Sigmoid colon (tissue), 7 donors: ENCODE data around the gene CCNYL1. TPM values are rescaled to one million over a fixed set of nuclear protein-coding genes. Genes with fewer than 3 reads are reported as not detected.
"Not testable (repeated sequence)": the region's sequence is repeated elsewhere in the genome, so short reads cannot be mapped to it uniquely, and the experiment has no call there.

Experiments
- DNase-seq: peaks from one replicate; pipeline ENCODE4 v3.0.0-alpha.2; 2019
- H3K27ac ChIP-seq, 4 donors: fragments of 200-600 bp; sonication (generic); one replicate each; pipeline ENCODE4 v1.5.1; 2016 to 2019; ENCODE audit warnings: mild to moderate bottlenecking in 1 of 4
- H3K27me3 ChIP-seq, 3 donors: fragments of 200-600 bp; sonication (generic); one replicate each; pipeline ENCODE4 v1.5.1; 2019; ENCODE audit warnings: mild to moderate bottlenecking in 1 of 3
- H3K36me3 ChIP-seq, 4 donors: fragments of 200-600 bp; sonication (generic); one replicate each; pipeline ENCODE4 v1.5.1; 2016 to 2019
- H3K4me1 ChIP-seq, 4 donors: fragments of 200-600 bp; sonication (generic); one replicate each; pipeline ENCODE4 v1.5.1; 2017 to 2019
- H3K4me3 ChIP-seq, 4 donors: fragments of 200-600 bp; sonication (generic); one replicate each; pipeline ENCODE4 v1.5.1; 2017 to 2019; ENCODE audit warnings: mild to moderate bottlenecking in 2 of 4, moderate library complexity in 1 of 4
- H3K9me3 ChIP-seq, 4 donors: fragments of 200-600 bp in 3 of 4; sonication (generic) in 3 of 4; one replicate each; pipeline versions ENCODE4 v1.5.1 to v1.6.1; 2013 to 2019
- EP300 ChIP-seq, 4 donors: sonication (generic); formaldehyde crosslinking; IDR thresholded peaks; one replicate each; pipeline ENCODE4 v1.6.1; 2017; ENCODE audit warnings: antibody characterized with exemption in 4 of 4
- POLR2A ChIP-seq, 2 donors: fragments of 450-650 bp; IDR thresholded peaks; one replicate each; pipeline ENCODE4 v1.6.1; 2016; ENCODE audit warnings: antibody characterized with exemption in 2 of 2, mild to moderate bottlenecking in 2 of 2, moderate library complexity in 2 of 2
- POLR2AphosphoS5 ChIP-seq, 4 donors: sonication (generic); formaldehyde crosslinking; IDR thresholded peaks; one replicate each; pipeline ENCODE4 v1.6.1; 2017; ENCODE audit warnings: antibody characterized with exemption in 4 of 4
- WGBS, 2 donors: extraction: QIAGEN DNeasy Blood & Tissue Kit; methylation state at CpG; one replicate each; pipeline ENCODE4 v1.1.7; 2013; 5-methylcytosine and 5-hydroxymethylcytosine counted together
- intact Hi-C: fragments of 100-400 bp; cut with DNase I; formaldehyde crosslinking; loops from one replicate; pipeline ENCODE4 v1.15.1; 2023
- polyA plus RNA-seq, 3 donors: library from polyadenylated mRNA; stranded (reverse); fragments of 200-250 nt; gene quantifications; one replicate each; pipeline ENCODE4 v1.2.3, GENCODE V29; 2013
- total RNA-seq, 4 donors: library from RNA; depleted of rRNA; stranded (reverse); fragments of >200 nt; gene quantifications; one replicate each; pipeline ENCODE4 v1.1.0, GENCODE V29; 2016
- TF ChIP-seq, protein P1 (sequence below), 4 experiments: fragments of 450-650 bp in 3 of 4; fragments of 200-600 bp in 1 of 4; IDR thresholded peaks; one replicate each; pipeline ENCODE4 v1.5.1; 2016 to 2019; ENCODE audit warnings: antibody characterized with exemption in 4 of 4, mild to moderate bottlenecking in 3 of 4, moderate library complexity in 2 of 4
- donor health status: healthy with polysubstance abuse.
- donor health status: Bipolar disorder and iron deficiency.
- donor health status: healthy.

The CCNYL1 gene
- total and polyA plus RNA-seq, 7 donors = 9.2 to 49.5 (median 17.8) TPM

DNA sequence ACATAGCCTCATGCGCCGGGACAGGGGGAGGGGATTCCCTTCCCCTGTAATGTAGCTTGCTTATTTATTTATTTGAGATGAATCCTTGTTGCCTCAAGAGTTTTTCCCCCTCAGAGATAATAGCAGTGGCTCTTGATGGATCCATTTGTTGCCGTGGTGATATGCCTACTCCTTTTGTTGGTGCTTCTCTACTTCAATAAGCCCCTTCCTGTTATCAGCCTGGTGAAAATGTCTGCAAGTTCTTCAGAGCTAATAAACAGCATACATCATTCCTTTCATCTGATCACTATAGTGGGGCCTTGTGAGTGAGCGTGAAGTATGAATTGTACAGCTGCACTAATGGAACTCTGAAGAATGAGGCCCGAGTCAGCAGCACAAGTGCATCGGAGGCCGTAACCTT is 38.9 kb downstream of the CCNYL1 start:
- 80 to 93% methylated on average over 7 of the region's 7 CpGs for WGBS, 2 donors

DNA sequence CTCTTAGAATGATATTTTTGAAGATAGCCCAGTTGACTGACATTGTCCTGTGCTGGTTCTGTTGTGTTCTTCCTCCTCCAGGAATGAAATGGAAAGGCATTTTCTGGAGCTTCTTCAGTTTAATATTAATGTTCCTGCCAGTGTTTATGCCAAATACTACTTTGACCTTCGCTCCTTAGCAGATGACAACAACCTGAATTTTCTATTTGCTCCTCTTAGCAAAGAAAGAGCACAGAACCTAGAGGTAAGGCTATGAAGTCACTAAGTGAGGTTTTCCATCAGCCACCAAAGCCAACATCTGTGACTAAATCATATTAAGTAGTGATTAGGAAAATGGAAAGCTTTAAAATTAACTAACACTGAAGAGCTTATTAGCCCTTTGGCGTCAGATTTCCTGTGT is 39.4 kb downstream of the CCNYL1 start:
- Histone ChIP-seq H3K27me3 (no peaks in the 10 kb centered on the region), H3K27ac (peak overlapping the region in 1 of 4 donors; percentile 1), H3K9me3 (no peaks in the 10 kb centered on the region), H3K4me1 (peaks cover 0 to 4% (median 0%) of the 10 kb centered on the region in 4 donors), H3K36me3 (peaks cover 6 to 44% (median 12%) of the 10 kb centered on the region in 4 donors), H3K4me3 (no peak overlapping the region)
- TF ChIP-seq POLR2AphosphoS5 (IDR thresholded peaks at IDR 0.05) (no peak), POLR2A (IDR thresholded peaks at IDR 0.05) (no peak), EP300 (IDR thresholded peaks at IDR 0.05) (no peak)
- TF ChIP-seq, protein P1, sequence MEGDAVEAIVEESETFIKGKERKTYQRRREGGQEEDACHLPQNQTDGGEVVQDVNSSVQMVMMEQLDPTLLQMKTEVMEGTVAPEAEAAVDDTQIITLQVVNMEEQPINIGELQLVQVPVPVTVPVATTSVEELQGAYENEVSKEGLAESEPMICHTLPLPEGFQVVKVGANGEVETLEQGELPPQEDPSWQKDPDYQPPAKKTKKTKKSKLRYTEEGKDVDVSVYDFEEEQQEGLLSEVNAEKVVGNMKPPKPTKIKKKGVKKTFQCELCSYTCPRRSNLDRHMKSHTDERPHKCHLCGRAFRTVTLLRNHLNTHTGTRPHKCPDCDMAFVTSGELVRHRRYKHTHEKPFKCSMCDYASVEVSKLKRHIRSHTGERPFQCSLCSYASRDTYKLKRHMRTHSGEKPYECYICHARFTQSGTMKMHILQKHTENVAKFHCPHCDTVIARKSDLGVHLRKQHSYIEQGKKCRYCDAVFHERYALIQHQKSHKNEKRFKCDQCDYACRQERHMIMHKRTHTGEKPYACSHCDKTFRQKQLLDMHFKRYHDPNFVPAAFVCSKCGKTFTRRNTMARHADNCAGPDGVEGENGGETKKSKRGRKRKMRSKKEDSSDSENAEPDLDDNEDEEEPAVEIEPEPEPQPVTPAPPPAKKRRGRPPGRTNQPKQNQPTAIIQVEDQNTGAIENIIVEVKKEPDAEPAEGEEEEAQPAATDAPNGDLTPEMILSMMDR (IDR thresholded peaks at IDR 0.05) = no peak
- intact Hi-C loops = no loop called here
- 81 to 90% methylated on average over 2 of the region's 2 CpGs for WGBS, 2 donors
- no peak for DNase-seq

More for the DNA sequence above, 38.9 kb downstream of the CCNYL1 start:
- Histone ChIP-seq H3K4me1 (peaks cover 0 to 4% (median 0%) of the 10 kb centered on the region in 4 donors), H3K9me3 (no peaks in the 10 kb centered on the region), H3K4me3 (no peak overlapping the region), H3K36me3 (peaks cover 6 to 40% (median 12%) of the 10 kb centered on the region in 4 donors), H3K27me3 (no peaks in the 10 kb centered on the region), H3K27ac (peak overlapping the region in 1 of 4 donors; percentile 1)
- intact Hi-C loops = no loop called here
- DNase-seq = no peak
- peak in 1 of 4 donors; percentile 5 for TF ChIP-seq POLR2AphosphoS5 (IDR thresholded peaks at IDR 0.05)
- TF ChIP-seq, protein P1 (IDR thresholded peaks at IDR 0.05) = no peak

DNA sequence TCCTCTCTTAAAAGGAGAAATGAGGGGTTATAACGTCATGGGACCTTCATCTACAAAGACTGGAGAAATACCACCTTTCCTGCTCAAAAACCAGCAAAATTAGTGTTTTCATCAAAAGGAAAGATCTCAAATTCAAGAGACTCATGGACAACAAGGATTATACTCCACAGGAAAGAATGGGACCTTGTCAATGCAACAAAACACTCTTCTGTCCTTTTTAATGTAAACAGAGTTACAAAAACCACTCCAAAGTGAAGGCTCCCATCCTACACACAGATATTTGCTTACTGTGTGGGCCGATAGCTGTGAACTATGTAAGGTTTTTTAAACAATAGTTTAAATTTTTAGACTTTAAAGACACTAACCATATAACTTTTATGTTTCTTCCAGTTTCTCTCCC is 42.2 kb downstream of the CCNYL1 start:
- WGBS, 2 donors = 91 to 97% methylated on average over 2 of the region's 2 CpGs
- DNase-seq, H3K27ac ChIP-seq, H3K9me3 ChIP-seq, intact Hi-C loops, H3K4me1 ChIP-seq, H3K4me3 ChIP-seq, H3K27me3 ChIP-seq: not testable (repeated sequence)
- peaks cover 6 to 57% (median 12%) of the 10 kb centered on the region in 4 donors for H3K36me3 ChIP-seq

DNA sequence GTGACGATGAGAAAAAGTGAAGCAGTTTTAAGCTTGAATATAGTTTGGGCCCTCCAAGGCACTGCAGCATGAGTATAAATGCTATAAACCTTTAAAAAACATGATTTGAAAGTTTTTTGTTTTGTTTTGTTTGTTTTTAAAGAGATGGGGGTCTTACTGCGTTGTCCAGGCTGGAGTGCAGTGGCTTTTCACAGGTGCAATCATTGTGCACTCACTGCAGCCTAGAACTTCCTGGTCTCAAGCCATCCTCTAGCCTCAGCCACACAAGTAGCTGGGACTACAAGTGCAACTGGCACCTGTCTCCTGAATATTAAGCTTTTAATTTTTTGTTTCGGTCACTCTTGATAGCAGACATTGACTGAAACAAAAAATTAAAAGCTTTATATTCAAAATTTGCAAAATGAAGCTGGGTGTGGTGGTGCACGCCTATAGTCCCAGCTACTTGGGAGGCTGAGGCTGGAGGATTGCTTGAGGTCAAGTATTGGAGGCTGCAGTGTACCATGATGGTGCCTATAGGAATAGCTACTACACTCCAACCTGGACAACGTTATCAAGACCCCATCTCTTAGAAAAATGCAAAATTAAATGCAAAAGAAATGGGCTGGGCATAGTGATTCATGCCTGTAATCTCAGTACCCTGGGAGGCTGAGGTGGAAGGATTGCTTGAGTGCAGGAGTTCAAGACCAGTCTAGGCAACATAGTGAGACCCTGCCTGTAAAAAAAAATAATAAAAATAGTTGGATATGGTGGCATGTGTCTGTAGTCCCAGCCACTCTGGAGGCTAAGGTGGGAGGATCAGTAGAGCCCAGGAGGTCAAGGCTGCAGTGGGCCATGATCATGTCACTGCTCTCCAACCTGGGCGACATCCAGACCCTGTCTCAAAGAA is 43.3 kb downstream of the CCNYL1 start:
- H3K27me3 ChIP-seq = no peaks in the 10 kb centered on the region
- H3K4me1 ChIP-seq = peaks cover 0 to 4% (median 0%) of the 10 kb centered on the region in 4 donors
- H3K9me3 ChIP-seq = no peaks in the 10 kb centered on the region
- 95 to 98% methylated on average over 6 of the region's 6 CpGs for whole genome bisulfite sequencing, 2 donors
- no peak overlapping the region for H3K27ac ChIP-seq
- TF ChIP-seq EP300 (IDR thresholded peaks at IDR 0.05) = no peak
- TF ChIP-seq, protein P1 (IDR thresholded peaks at IDR 0.05) = no peak
- TF ChIP-seq POLR2A (IDR thresholded peaks at IDR 0.05) = no peak
- no peak for TF ChIP-seq POLR2AphosphoS5 (IDR thresholded peaks at IDR 0.05)
- intact Hi-C loops = no loop called here
- no peak for DNase-seq
- no peak overlapping the region for H3K4me3 ChIP-seq
- H3K36me3 ChIP-seq = peaks cover 7 to 66% (median 13%) of the 10 kb centered on the region in 4 donors

DNA sequence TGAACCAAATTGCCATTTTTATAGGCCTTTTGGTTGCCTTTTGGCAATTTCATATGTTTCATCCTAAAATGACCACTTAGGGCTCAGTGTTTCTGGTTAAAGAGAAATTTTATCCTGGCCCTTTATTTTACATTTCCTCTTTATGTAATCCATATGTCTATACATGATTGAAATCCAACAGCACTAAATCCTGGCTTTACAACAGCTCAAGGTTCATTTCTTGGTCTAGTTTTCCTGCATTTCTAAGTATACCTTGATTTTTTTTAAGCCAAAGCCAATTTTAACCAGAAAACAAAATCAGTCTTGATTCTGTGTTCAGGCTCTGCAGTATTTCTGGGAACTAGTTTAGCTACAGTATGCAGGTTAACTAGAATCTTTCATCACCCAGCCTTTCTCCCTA is 46.6 kb downstream of the CCNYL1 start:
- Histone ChIP-seq H3K36me3 (peaks cover 13 to 80% (median 26%) of the 10 kb centered on the region in 4 donors), H3K9me3 (no peaks in the 10 kb centered on the region)
- intact Hi-C loops = no loop called here

More for the DNA sequence above, 46.6 kb downstream of the CCNYL1 start:
- DNase-seq = no peak
- Histone ChIP-seq H3K27me3 (no peaks in the 10 kb centered on the region), H3K4me3 (no peak overlapping the region), H3K4me1 (peaks cover 0 to 27% (median 3%) of the 10 kb centered on the region in 4 donors), H3K27ac (no peak overlapping the region)
- TF ChIP-seq, protein P1 (IDR thresholded peaks at IDR 0.05) = no peak
- TF ChIP-seq POLR2A (IDR thresholded peaks at IDR 0.05) (no peak), POLR2AphosphoS5 (IDR thresholded peaks at IDR 0.05) (no peak), EP300 (IDR thresholded peaks at IDR 0.05) (no peak)
